ENCODE results near the gene PSG4. TPM values are rescaled to one million over a fixed set of nuclear protein-coding genes. Genes with fewer than 3 reads are reported as not detected.
"Not testable (repeated sequence)": the region's sequence is repeated elsewhere in the genome, so short reads cannot be mapped to it uniquely, and the experiment has no call there.

Gene PSG4
- total RNA-seq, 2 experiments from 2014 or later: not detected

DNA sequence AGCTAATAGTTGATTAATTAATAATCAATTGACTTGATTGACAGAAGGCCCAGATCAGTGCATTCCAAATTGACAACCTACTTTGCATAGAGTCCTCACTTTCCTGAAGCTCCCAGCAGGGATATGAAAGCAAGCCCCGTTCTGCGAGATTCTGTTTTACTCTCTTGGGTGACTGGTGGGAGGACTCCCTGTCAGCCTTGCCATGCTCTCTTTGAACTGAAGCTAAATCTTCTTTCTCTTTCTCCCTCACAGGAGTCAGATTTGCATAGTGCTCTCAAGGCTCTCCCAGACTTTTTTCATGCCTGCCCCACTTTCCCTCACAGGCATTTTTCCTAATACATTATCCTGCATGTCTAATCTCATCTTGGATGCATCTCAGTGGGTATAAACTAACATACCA, 10.4 kb upstream of the PSG4 start:
- not testable (repeated sequence) for H3K4me3 Mint-ChIP-seq, DNase-seq, H3K36me3 Mint-ChIP-seq, H3K9me3 Mint-ChIP-seq, H3K4me1 Mint-ChIP-seq, H3K27ac Mint-ChIP-seq
- peaks cover 18% of the 10 kb centered on the region for H3K27me3 Mint-ChIP-seq

DNA sequence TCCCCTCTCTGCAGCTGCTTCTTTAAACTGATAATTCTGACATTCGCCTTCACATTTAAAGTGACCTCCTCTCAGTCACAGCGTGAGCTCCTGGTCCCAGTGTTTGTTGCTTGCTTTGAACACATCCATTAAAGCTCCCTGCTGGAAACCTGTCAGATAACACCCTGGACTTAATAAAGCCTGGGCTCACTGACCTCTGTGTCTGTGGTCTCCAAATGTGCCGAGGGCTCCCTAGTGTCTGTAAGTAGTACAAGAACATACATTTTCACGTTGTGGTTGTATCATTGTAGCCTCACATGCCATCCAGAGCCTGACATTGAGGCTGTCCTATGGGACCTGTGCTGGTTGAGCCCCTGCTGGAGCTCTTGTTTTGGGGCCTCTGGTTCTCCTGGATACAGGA, 2.6 kb upstream of the PSG4 start:
- DNase-seq: no peak
- H3K4me1 Mint-ChIP-seq: no peaks in the 10 kb centered on the region
- H3K36me3 Mint-ChIP-seq: no peaks in the 10 kb centered on the region
- no peaks in the 10 kb centered on the region for H3K9me3 Mint-ChIP-seq
- H3K4me3 Mint-ChIP-seq: no peak overlapping the region
- H3K27ac Mint-ChIP-seq: no peak overlapping the region
- H3K27me3 Mint-ChIP-seq: peaks cover 32% of the 10 kb centered on the region

DNA sequence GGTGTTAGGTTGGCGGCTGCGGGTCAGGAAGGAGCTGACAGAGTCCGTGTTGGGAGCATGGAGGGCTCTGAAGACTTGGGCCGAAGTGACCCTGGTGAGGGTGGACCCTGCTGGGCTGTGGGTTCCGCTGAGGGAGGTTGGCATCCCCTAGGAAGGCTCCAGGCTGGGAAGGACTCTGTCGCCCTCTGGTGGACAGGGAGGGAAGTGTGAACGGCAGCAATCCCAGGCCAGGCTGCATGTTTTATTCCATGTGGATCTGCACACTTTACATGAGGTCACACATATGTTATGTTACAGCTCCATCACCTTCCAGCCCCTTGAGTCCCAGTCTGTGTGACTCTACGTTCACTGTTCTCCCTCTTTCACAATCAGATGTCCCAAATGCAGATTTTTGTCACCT, 1.7 kb upstream of the PSG4 start:
- peak; percentile 11 for DNase-seq
- H3K4me1 Mint-ChIP-seq: not testable (repeated sequence)

DNA sequence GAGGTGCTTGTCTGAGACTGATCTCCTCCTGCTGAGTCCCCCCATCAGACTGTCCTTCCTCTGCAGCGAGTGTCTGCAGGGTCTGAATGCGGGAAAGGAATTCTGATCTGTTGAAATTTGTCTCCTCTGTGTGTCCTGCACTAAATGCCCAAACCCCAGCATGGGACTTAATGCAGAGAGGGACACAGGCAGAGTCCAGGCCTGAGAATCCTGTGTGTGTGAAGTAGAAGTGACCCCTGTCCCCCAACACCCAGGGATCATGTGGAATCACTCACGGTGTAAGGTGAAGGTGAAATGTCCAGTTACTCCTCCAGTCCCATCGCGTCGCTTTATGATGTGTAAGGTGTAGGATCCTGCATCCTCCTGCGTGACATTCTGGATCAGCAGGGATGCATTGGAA, 1.8 kb downstream of the PSG4 start:
- H3K27me3 Mint-ChIP-seq: peaks cover 15% of the 10 kb centered on the region
- H3K9me3 Mint-ChIP-seq, H3K27ac Mint-ChIP-seq, H3K4me3 Mint-ChIP-seq, DNase-seq, H3K36me3 Mint-ChIP-seq, H3K4me1 Mint-ChIP-seq: not testable (repeated sequence)

More for the DNA sequence above, 1.7 kb upstream of the PSG4 start:
- H3K9me3 Mint-ChIP-seq, H3K36me3 Mint-ChIP-seq, H3K4me3 Mint-ChIP-seq, H3K27ac Mint-ChIP-seq: not testable (repeated sequence)
- H3K27me3 Mint-ChIP-seq: peaks cover 32% of the 10 kb centered on the region

DNA sequence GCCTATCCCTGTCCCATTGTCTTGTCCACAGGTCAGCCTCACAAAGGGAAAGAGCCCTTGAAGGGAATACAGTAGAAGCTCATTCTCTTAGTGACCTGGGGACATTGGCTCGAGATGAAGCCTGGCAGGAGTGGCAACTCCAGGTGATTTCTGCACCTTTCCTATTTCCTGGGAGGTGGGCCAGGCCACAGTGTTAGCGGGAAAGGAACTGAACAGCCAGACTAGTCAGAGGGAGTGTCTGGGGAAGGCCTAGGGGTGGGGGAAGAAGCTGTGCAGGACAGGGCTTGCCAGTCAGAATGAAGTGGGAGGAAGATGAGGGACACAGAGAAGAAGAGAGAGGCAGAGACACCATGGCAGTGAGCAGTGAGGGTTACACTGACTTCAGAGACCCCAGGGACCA, 3.5 kb downstream of the PSG4 start:
- H3K27me3 Mint-ChIP-seq, DNase-seq, H3K36me3 Mint-ChIP-seq, H3K27ac Mint-ChIP-seq, H3K9me3 Mint-ChIP-seq, H3K4me3 Mint-ChIP-seq, H3K4me1 Mint-ChIP-seq: not testable (repeated sequence)

DNA sequence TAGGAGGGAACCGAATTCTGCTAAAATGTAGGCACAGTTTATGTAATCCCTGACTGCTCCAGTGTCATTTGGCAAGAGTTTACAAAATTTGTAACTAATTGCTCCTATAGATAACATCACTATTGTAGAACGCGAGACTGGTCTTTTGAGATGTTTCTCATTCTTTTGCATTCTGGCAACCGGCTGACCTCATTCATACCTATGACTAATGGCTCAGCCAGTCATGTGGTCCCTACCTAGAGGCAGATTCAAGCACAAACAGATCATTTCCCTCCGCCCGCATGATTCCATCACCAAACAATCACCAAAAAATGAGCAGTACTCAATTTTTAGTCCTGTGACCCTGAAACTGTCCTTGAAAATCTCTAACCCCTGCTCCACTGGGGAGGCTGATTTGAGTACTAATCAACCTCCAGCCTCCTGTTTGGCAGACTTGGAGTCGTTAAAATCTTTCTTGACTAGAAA, 4.1 kb downstream of the PSG4 start:
- not testable (repeated sequence) for H3K4me3 Mint-ChIP-seq, H3K36me3 Mint-ChIP-seq, H3K27me3 Mint-ChIP-seq, DNase-seq, H3K27ac Mint-ChIP-seq, H3K4me1 Mint-ChIP-seq, H3K9me3 Mint-ChIP-seq

DNA sequence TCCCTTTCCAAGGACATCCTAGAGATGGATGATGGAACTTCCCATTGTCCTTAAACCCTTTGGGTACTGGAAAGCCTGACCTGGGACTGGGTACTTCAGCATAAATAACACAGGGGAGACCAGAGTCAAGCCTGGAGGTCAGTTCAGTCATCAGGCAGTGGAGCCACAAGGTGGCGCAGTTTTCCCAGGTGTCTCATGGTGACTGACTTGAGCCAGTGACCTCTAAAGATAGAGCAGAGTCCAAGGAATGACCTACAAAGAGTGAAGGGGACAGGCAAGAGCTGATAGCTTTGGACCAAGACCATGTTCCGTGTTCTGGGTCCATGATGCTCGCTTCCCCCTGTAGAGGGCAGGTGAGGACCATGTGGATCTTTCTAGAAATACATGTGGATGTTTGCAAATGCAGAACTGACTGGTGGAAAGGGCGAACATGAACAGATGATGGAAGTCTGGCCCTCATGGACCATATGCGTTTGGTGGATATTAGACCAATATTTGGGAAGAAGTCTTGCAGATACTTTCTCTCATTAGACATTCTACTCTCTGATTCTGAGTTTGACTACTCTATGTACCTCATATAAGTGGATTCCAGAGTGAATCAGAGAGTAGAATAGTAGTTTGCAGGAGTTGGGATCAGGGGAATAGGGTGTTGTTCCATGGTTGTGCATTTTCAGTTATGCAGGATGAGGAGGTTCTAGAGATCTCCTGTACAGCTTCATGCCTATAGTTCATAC, 6.6 kb downstream of the PSG4 start:
- H3K9me3 Mint-ChIP-seq, DNase-seq, H3K4me3 Mint-ChIP-seq, H3K4me1 Mint-ChIP-seq, H3K36me3 Mint-ChIP-seq, H3K27ac Mint-ChIP-seq: not testable (repeated sequence)
- H3K27me3 Mint-ChIP-seq: peaks cover 16% of the 10 kb centered on the region

DNA sequence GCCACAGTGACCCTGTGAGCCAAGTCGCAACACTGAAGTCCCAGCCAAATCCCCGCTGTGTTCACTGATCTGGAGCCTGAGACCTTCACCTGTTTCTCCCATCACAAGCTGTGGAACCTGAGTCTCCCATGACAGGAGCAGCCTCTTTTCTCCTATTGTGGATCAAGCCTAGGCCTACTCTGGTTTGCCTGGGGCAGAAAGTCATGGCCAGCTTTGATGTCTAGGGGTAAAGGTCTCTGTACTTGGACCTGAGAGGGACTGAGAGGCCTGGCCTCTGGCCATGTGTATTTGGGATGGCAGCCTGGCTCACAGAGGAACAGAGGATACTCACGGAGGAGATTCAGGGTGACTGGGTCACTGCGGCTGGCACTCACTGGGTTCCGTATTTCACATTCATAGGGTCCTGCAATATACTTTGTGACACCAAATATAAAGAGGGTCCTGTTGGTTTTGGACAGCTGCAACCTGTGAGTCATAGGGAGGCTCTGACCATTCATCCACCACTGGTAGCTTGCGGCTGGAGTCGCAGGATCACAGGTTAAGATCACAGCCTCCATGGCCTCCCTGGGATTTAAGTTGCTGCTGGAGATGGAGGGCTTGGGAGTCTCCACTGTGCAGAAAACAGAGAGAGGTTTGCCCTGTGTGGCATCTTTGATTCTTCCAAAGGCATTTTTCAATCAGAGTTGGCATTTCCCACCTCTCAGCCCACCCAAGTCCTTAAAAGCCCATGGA, 7.6 kb downstream of the PSG4 start:
- H3K4me3 Mint-ChIP-seq, DNase-seq, H3K27ac Mint-ChIP-seq, H3K4me1 Mint-ChIP-seq, H3K36me3 Mint-ChIP-seq, H3K9me3 Mint-ChIP-seq: not testable (repeated sequence)
- H3K27me3 Mint-ChIP-seq: peaks cover 16% of the 10 kb centered on the region

DNA sequence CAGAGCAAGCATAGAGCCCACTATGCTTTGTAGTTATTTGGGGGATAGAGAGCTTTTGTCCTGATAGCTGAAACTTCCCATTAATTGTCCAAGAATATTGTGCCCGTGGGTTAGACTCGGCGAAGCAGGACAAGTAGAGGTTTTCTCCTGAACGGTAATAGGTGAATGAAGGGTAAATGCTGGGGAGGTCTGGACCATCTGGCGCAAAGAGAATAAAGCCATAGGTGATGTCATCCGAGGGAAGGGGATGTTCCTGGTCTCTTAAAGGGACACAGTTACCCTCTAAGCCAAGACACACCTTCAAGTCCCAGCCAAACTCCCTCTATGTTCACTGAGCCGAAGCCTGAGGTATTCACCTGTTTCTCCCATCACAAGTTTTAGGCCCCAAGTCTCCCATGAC, 11.0 kb downstream of the PSG4 start:
- not testable (repeated sequence) for H3K36me3 Mint-ChIP-seq, H3K9me3 Mint-ChIP-seq, H3K4me3 Mint-ChIP-seq, H3K27ac Mint-ChIP-seq, H3K4me1 Mint-ChIP-seq, DNase-seq
- H3K27me3 Mint-ChIP-seq: peaks cover 21% of the 10 kb centered on the region

DNA sequence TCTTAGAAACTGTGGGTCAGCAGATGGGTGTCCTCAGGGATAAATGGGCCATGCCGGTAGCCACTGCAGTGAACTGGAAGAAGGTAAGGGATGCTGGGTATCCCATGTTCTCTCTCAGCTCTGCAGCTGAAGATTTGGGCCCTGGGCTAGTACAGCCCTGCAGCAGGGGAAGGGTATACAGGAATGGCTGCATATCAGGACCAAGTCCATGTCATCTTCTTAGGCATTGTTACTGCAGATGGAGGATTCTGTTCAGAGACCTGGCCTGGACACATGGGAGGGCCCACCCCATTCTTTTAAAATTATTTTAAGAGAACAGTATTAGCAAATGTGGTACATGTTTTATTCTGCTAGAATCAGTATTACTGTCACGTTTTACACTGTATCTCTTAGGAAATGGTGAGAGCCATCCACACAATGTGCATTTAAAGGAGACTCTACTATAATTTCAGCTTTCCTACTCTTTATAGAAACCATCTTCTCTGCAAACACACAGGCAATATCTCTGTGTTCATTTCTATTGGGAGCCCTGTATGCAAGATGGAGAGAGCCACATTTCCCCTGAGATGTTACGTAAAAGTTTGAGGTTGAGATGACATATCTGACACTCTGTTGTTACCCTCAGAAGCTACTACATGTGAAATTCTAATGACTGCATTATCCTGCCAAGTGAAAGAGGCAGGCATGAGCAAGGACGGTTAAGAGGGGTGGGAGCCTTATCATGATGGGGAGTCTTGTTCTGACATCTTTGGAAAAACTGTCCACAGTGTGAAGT, 12.9 kb downstream of the PSG4 start:
- not testable (repeated sequence) for H3K9me3 Mint-ChIP-seq, DNase-seq, H3K4me3 Mint-ChIP-seq, H3K27ac Mint-ChIP-seq, H3K4me1 Mint-ChIP-seq, H3K36me3 Mint-ChIP-seq
- H3K27me3 Mint-ChIP-seq: peaks cover 30% of the 10 kb centered on the region

DNA sequence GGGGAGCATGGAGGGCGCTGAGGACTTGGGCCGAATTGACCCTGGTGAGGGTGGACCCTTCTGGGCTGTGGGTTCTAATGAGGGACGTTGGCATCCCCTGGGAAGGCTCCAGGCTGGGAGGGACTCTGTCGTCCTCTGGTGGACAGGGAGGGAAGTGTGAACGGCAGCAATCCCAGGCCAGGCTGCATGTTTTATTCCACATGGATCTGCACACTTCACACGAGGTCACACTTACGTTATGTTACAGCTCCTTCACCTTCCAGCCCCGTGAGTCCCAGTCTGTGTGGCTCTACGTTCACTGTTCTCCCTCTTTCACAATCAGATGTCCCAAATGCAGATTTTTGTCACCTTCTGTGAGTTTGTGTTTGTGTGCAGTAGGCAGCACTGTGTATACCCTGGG, 17.3 kb downstream of the PSG4 start:
- H3K4me1 Mint-ChIP-seq, H3K4me3 Mint-ChIP-seq, H3K36me3 Mint-ChIP-seq, H3K27ac Mint-ChIP-seq, H3K9me3 Mint-ChIP-seq, DNase-seq: not testable (repeated sequence)
- peaks cover 19% of the 10 kb centered on the region for H3K27me3 Mint-ChIP-seq

DNA sequence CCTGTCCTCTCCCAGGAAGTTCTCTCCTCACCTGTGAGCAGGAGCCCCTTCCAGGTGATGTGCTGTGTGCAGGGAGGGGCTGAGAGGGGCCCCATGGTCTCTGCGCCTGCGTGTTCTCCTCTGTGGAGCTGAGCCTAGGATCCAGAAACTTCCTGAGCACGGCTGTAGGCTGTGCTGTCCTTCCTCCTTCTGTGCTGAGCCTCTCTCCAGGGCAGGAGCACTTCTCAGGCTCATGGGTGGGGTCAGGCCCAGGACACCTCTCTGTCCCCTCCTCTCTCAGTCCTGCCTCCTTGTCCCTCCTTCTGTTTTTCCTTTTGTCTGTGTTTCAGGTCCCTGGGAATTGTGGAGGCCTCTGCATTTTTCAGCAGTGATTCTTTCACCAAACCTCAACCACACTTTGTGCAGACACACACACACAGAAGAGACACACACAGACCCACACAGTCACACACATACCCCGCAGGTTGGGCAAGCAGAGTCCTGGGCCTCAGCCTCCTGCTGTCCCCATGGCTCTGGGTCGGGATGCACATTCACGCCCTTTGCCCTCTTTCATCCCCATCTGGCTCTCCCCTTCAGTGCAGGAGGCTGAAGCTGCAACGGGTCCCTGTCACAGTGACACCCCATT, 19.0 kb downstream of the PSG4 start, which contains the start of gene PSG5:
Gene PSG5 (minus strand): TSS at position 226 of the 625 bp plus-strand sequence. CDS start 131 bp downstream, at position 95.
- H3K4me3 Mint-ChIP-seq, H3K4me1 Mint-ChIP-seq, H3K27ac Mint-ChIP-seq, H3K36me3 Mint-ChIP-seq, H3K9me3 Mint-ChIP-seq, DNase-seq: not testable (repeated sequence)
- peaks cover 19% of the 10 kb centered on the region for H3K27me3 Mint-ChIP-seq

DNA sequence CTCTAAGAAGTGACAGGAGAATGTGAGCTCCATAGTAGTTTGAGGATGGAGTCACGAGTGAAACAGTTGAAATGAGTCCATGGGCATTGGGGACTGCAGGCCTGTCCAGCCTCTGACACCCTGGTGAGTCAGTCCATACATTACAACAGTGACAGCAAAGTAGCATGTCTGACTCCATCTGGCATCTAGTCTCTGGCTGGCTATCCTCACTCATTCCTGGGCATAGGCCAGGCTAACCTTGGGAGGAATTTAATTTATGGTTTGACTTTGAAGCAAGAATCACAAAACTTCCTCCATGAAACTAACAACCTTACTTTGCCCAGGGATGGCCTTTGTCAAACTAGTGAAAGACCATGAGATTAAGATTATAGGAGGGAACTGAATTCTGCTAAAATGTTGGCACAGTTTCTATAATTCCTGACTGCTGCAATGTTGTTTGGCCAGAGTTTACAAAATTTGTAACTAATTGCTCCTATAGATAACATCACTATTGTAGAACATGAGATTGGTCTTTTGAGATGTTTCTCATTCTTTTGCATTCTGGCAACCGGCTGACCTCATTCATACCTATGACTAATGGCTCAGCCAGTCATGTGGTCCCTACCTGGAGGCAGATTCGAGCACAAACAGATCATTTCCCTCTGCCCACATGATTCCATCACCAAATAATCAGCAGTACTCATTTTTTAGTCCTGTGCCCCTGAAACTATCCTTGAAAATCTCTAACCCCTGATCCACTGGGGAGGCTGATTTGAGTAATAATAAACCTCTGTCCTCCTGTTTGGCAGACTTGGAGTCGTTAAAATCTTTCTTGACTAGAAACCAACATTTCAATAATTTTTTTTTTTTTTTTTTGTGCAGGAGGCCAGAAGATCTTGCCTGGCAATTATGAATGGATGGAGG, 23.3 kb downstream of the PSG4 start:
- H3K36me3 Mint-ChIP-seq, H3K27me3 Mint-ChIP-seq, H3K4me3 Mint-ChIP-seq, H3K4me1 Mint-ChIP-seq, H3K27ac Mint-ChIP-seq, H3K9me3 Mint-ChIP-seq, DNase-seq: not testable (repeated sequence)

DNA sequence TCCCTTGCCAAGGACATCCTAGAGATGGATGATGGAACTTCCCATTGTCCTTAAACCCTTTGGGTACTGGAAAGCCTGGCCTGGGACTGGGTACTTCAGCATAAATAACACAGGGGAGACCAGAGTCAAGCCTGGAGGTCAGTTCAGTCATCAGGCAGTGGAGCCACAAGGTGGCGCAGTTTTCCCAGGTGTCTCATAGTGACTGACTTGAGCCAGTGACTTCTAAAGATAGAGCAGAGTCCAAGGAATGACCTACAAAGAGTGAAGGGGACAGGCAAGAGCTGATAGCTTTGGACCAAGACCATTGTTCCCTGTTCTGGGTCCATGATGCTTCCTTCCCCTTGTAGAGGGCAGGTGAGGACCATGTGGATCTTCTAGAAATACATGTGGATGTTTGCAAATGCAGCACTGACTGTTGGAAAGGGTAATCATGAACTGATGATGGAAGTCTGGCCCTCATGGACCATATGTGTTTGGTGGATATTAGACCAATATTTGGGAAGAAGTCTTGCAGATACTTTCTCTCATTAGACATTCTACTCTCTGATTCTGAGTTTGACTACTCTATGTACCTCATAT, 25.8 kb downstream of the PSG4 start:
- not testable (repeated sequence) for H3K36me3 Mint-ChIP-seq, H3K9me3 Mint-ChIP-seq, H3K4me1 Mint-ChIP-seq, DNase-seq, H3K4me3 Mint-ChIP-seq, H3K27ac Mint-ChIP-seq
- peaks cover 10% of the 10 kb centered on the region for H3K27me3 Mint-ChIP-seq

Measured in activated naive CD8-positive, alpha-beta T cell treated with anti-CD3 and anti-CD28 coated beads for 36 hours (primary cell).